ENCODE measurements around the gene NPSR1.

NPSR1 gene

DNA sequence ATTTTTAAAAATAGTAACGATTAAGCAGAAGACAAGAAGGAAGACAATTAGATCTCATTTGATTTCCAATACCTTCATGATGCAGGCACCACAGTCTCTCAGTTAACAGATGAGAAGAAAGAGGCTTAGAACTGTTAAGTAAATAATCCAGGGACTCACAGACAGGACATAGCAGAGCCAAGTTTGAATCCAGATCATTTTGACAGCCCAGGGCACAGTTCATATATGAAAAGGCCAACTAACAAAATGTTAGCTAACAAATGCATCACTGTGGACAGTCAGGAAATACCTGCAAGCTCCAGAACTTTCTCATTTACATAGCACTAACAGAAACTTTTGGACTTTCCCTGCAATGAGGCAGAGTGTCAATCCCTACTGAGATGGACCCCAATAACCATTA is 4.2 kb upstream of the NPSR1 start:
- POLR2A ChIA-PET (ENCODE audit: low non-redundant PET): no interaction called here
- no peak for DNase-seq (ENCODE audit: low spot score)
- CTCF ChIA-PET: interaction anchor here (0.6 kb wide), 1 partner anchor 220 kb away, joined by 4 read pairs; no protein-coding TSS in a partner anchor
- TF ChIP-seq, protein P1, sequence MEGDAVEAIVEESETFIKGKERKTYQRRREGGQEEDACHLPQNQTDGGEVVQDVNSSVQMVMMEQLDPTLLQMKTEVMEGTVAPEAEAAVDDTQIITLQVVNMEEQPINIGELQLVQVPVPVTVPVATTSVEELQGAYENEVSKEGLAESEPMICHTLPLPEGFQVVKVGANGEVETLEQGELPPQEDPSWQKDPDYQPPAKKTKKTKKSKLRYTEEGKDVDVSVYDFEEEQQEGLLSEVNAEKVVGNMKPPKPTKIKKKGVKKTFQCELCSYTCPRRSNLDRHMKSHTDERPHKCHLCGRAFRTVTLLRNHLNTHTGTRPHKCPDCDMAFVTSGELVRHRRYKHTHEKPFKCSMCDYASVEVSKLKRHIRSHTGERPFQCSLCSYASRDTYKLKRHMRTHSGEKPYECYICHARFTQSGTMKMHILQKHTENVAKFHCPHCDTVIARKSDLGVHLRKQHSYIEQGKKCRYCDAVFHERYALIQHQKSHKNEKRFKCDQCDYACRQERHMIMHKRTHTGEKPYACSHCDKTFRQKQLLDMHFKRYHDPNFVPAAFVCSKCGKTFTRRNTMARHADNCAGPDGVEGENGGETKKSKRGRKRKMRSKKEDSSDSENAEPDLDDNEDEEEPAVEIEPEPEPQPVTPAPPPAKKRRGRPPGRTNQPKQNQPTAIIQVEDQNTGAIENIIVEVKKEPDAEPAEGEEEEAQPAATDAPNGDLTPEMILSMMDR (conservative IDR thresholded peaks at IDR 0.05; ENCODE audit: low read depth): no peak
- H3K27ac ChIP-seq: no peak overlapping the region

DNA sequence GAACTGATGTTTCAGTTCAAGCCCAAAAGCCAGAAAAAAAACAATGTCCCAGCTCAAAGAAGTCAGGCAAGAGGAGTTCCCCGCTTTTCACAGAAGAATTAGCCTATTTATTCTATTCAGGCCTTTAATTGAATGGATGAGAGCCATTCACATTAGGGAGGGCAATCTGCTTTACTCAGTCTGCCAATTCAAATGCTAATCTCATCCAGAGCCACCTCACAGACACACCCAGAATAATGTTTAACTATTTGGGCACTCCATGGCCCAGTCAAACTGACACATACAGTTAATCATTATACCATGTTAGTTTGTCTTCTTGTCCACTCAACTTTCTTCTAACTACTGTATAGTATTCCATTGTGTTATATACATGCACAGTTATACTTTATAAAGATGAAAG is 2.6 kb upstream of the NPSR1 start:
- H3K27ac ChIP-seq: no peak overlapping the region
- ChIA-PET CTCF (no interaction called here), POLR2A (ENCODE audit: low non-redundant PET) (no interaction called here)
- TF ChIP-seq, protein P1 (conservative IDR thresholded peaks at IDR 0.05; ENCODE audit: low read depth): no peak
- no peak for DNase-seq (ENCODE audit: low spot score)

DNA sequence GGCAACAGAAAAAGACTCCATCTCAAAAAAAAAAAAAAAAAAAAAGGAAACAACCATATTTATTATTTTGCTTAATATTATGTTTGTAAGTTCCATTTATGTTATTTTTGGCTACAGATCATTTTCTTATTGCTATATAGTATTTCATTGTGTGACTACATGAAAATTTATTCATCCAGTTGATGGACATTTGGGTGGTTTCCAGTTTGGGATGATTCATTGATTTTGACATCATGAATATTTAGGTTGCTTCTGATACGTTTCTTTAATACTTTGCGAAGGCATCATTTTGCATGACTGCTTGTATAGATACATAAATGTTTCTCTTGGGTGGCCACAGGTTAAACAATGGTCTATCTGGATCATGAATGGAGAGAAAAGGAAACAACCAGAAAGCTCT is 2.0 kb upstream of the NPSR1 start:
- no peak overlapping the region for H3K27ac ChIP-seq
- no peak for DNase-seq (ENCODE audit: low spot score)
- ChIA-PET POLR2A (ENCODE audit: low non-redundant PET) (no interaction called here), CTCF (no interaction called here)
- TF ChIP-seq, protein P1 (conservative IDR thresholded peaks at IDR 0.05; ENCODE audit: low read depth): no peak

DNA sequence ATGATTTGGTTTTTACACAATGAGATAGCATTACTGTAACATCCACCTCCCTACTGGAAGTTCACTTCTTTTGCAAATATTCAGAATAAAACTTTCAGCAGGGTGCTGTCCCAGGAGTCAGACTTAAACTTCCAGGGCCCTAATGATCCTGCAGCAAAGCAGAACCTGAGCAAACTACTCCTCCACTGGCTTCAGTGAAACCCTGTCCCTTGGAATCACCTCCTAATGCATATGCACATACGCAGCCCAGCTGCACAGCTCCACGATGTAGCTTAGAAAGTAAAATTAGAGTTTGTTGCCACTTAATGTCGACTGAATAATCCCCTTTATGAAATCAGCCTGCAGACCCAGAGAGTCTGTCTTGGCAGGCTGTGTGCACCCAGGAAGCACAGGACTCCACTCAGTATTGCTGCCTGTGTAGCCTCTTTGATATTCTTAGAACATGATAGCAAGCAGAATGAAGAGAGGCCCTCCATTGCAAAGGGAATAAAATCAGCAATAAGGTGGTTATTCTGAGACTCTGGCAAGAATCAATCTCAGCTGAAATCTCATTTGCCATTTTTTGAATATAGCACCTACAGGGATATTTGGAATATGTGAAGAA is 1.6 kb downstream of the NPSR1 start:
- DNase-seq (ENCODE audit: low spot score): no peak
- TF ChIP-seq, protein P1 (conservative IDR thresholded peaks at IDR 0.05; ENCODE audit: low read depth): no peak
- ChIA-PET POLR2A (ENCODE audit: low non-redundant PET) (no interaction called here), CTCF (interaction anchor here (0.5 kb wide), 1 partner anchor 213 kb away, joined by 4 read pairs; no protein-coding TSS in a partner anchor)
- H3K27ac ChIP-seq: no peak overlapping the region

DNA sequence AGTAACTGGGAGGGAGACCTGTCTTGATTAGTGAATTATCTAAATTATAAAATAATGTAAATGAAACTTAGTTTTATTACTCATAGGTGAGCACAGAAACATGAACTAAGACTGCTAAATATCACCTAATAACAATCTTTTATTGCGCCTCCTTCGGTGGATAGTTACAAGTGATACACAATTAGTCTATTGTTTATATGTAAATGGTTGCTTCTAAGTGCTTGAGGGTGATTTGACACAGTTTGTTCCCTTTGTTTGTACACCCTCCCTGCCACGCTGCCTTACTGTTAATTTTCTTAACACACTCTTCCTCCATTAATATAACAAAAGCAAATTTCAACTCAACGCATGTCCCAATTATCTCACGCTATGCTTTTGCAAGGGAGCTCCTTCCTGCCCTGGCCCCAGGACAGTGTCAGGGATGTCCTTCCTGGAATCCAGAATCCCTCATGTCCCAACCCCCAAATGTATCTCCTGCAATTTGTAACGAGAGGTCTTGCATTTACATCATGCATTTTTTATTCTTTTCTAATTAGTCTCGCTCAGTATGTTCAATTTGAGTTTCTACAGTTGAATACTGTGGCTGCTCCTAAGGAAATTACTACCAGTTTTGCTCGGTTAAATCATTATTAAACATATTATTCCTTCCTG is 4.2 kb downstream of the NPSR1 start:
- TF ChIP-seq, protein P1 (conservative IDR thresholded peaks at IDR 0.05; ENCODE audit: low read depth): no peak
- CTCF ChIA-PET: interaction anchor here (0.5 kb wide), 1 partner anchor 18 kb away, joined by 5 read pairs; no protein-coding TSS in a partner anchor
- POLR2A ChIA-PET (ENCODE audit: low non-redundant PET): no interaction called here

DNA sequence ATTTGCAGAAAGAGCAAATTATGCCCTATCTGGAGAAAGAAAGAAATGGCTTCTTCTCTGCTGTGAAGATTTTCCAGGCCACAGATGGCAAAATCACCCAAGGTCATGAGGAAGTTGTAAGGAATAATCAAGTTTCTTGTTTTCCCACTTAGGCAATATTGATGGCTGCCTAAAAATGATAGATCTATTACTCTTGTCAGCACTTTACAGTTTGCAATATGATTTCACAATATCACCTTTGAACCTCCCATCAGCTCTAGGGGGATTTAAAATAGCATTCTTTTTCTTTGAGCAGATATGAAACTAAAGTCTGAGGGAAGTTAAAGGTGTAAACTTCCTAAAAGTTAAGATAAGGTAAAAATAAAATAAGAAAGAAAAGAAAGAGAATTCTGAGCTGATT is 6.7 kb downstream of the NPSR1 start:
- ChIA-PET POLR2A (ENCODE audit: low non-redundant PET) (no interaction called here), CTCF (interaction anchor here (0.7 kb wide), 2 partner anchors 8 to 1478 kb away, joined by 3 read pairs; no protein-coding TSS in a partner anchor)
- H3K27ac ChIP-seq: no peak overlapping the region
- TF ChIP-seq, protein P1 (conservative IDR thresholded peaks at IDR 0.05; ENCODE audit: low read depth): no peak
- no peak for DNase-seq (ENCODE audit: low spot score)

More for the DNA sequence above, 4.2 kb downstream of the NPSR1 start:
- no peak overlapping the region for H3K27ac ChIP-seq
- DNase-seq (ENCODE audit: low spot score): no peak
